Adrenal gland (tissue), 5 donors: Measurements from ENCODE around the gene ZBTB4.

Source experiments
- POLR2A ChIP-seq, 2 donors: fragments of 450-650 bp; IDR thresholded peaks; one replicate each; pipeline ENCODE4 v1.6.1; 2017; ENCODE audit warnings: antibody characterized with exemption in 2 of 2, mild to moderate bottlenecking in 2 of 2, moderate library complexity in 1 of 2
- TF ChIP-seq, protein P1 (sequence below), 6 experiments: fragments of 450-650 bp in 4 of 6; fragments of 200-600 bp in 2 of 6; sonication (generic) in 1 of 6; IDR thresholded peaks; 1 replicate in 5 of 6; 2 replicates in 1 of 6; pipeline versions ENCODE4 v1.5.1 to v1.8.0; 2016 to 2021; ENCODE audit warnings: antibody characterized with exemption in 6 of 6, mild to moderate bottlenecking in 2 of 6, moderate library complexity in 1 of 6
- donor health status: DM: no; HTN: no; CAD: no.

DNA sequence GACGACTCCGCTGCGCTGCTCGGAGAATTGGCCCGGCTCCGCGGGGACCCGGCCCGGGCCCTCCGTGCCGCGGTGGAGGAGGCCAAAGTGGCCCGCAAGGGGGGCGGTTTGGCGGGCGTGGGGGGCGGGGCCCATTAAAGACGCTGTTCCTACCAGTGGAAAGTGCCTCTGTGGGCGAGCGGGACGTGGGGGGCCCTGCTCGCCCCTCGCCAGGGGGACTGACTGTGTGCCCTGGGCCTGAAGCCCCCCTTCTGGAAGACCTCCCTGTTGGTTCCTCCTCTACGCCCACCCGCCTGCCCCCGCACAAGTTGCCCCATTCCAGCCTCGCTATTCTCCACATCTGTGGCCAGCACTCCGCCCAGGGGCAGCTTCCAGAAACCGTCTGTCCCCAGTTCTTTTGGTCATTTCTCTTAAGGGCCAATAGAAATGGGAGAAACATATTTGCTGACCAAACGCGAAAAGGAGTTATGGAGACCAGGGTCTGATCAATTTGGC, 42.0 kb downstream of the ZBTB4 start:
- no peak for TF ChIP-seq POLR2A (IDR thresholded peaks at IDR 0.05)
- TF ChIP-seq, protein P1, sequence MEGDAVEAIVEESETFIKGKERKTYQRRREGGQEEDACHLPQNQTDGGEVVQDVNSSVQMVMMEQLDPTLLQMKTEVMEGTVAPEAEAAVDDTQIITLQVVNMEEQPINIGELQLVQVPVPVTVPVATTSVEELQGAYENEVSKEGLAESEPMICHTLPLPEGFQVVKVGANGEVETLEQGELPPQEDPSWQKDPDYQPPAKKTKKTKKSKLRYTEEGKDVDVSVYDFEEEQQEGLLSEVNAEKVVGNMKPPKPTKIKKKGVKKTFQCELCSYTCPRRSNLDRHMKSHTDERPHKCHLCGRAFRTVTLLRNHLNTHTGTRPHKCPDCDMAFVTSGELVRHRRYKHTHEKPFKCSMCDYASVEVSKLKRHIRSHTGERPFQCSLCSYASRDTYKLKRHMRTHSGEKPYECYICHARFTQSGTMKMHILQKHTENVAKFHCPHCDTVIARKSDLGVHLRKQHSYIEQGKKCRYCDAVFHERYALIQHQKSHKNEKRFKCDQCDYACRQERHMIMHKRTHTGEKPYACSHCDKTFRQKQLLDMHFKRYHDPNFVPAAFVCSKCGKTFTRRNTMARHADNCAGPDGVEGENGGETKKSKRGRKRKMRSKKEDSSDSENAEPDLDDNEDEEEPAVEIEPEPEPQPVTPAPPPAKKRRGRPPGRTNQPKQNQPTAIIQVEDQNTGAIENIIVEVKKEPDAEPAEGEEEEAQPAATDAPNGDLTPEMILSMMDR (IDR thresholded peaks at IDR 0.05) = no peak
